K562 (cell line): ENCODE data around the gene JUN. TPM values are rescaled to one million over a fixed set of nuclear protein-coding genes. Genes with fewer than 3 reads are reported as not detected.

Source experiments
- ATAC-seq: fragments of 200-7000 bp; cut with Tn5 transposase; 3 replicates; pipeline ENCODE4 v1.9.1; 2020; ENCODE audit warnings: moderate library complexity
- BruUV-seq: library from RNA; stranded (reverse); fragments of 400-500 nt; replicated peaks from 2 replicates; lab custom pipeline; 2021; lab: Mats Ljungman, UMichigan
- CTCF ChIA-PET: fragments of 300-600 bp; formaldehyde crosslinking; extraction: SDS; loops from one replicate; lab custom pipeline; 2021; ENCODE audit warnings: low intra/inter-chr PET ratio; lab: Yijun Ruan, JAX
- POLR2A ChIA-PET: fragments of 300-600, 350-650 bp; sonication (Branson Sonifier 250); formaldehyde crosslinking; extraction: SDS; loops from one replicate; lab custom pipeline; 2021; ENCODE audit warnings: antibody characterized with exemption, inconsistent platforms; lab: Yijun Ruan, JAX
- DNase-seq, 4 experiments: peaks; one replicate each; pipeline versions ENCODE4 v3.0.0 to v3.0.0-alpha.2; 2011 to 2018; ENCODE audit warnings: low spot score in 3 of 4, mixed read lengths in 3 of 4; ENCODE audit errors: extremely low read depth in 1 of 4
- FAIRE-seq: peaks from 2 replicates; lab custom pipeline; 2011; peaks lifted over from hg19 to GRCh38; lab: Jason Lieb, UNC
- H2AFZ ChIP-seq: 2 replicates; pipeline ENCODE4 v1.6.0; 2011; ENCODE audit warnings: low read depth, low read length, control low read depth, inconsistent platforms
- H3K27ac ChIP-seq: fragments of 200-600 bp; 3 replicates; pipeline ENCODE4 v1.8.0; 2011; ENCODE audit warnings: low read depth, mild to moderate bottlenecking, control low read depth, inconsistent platforms, low read length, moderate library complexity, mixed read lengths; ENCODE audit errors: extremely low read depth
- H3K27me3 ChIP-seq, 2 experiments: fragments of 300-600 bp in 1 of 2; 2 replicates in 1 of 2; 3 replicates in 1 of 2; pipeline versions ENCODE4 v1.6.0 to v1.8.0; 2011; ENCODE audit warnings: inconsistent platforms in 2 of 2, low read length in 2 of 2, mild to moderate bottlenecking in 1 of 2, mixed read lengths in 1 of 2, moderate library complexity in 1 of 2; ENCODE audit not compliant: control insufficient read depth in 2 of 2, insufficient read depth in 2 of 2
- H3K36me3 ChIP-seq: fragments of 300-600 bp; 3 replicates; pipeline ENCODE4 v1.8.0; 2011; ENCODE audit warnings: mild to moderate bottlenecking, low read length, inconsistent platforms; ENCODE audit not compliant: control insufficient read depth, insufficient read depth
- H3K4me1 ChIP-seq, 2 experiments: fragments of 200-600 bp in 1 of 2; replicated peaks in 1 of 2; 2 replicates in 1 of 2; 3 replicates in 1 of 2; pipeline versions ENCODE4 v1.5.1 to v1.8.0; 2011; ENCODE audit warnings: inconsistent platforms in 2 of 2, low read length in 2 of 2, mild to moderate bottlenecking in 1 of 2, mixed read lengths in 1 of 2, moderate library complexity in 1 of 2; ENCODE audit not compliant: control insufficient read depth in 2 of 2, insufficient read depth in 2 of 2
- H3K4me2 ChIP-seq: 2 replicates; pipeline ENCODE4 v1.6.1; 2011; ENCODE audit warnings: low read length, control low read depth, inconsistent platforms, mixed read lengths; ENCODE audit not compliant: insufficient read depth
- H3K4me3 ChIP-seq: fragments of 200-600 bp; sonication (generic), shearing (Covaris generic); 2 replicates; pipeline ENCODE4 v1.5.1; 2016; ENCODE audit warnings: control low read depth, inconsistent platforms
- H3K79me2 ChIP-seq: fragments of 200-600 bp; 3 replicates; pipeline ENCODE4 v1.8.0; 2011; ENCODE audit warnings: low read length, inconsistent platforms; ENCODE audit not compliant: control insufficient read depth, insufficient read depth
- H3K9ac ChIP-seq, 2 experiments: 2 replicates each; pipeline versions ENCODE4 v1.6.0 to v1.6.1; 2011; ENCODE audit warnings: low read depth in 2 of 2, low read length in 2 of 2, control low read depth in 1 of 2, inconsistent platforms in 1 of 2, mild to moderate bottlenecking in 1 of 2, mixed read lengths in 1 of 2; ENCODE audit not compliant: insufficient read depth in 1 of 2
- H3K9me1 ChIP-seq: one replicate; pipeline ENCODE4 v1.6.0; 2011; ENCODE audit warnings: inconsistent platforms, mild to moderate bottlenecking, low read length, moderate library complexity; ENCODE audit not compliant: control insufficient read depth, insufficient read depth
- H3K9me3 ChIP-seq: replicated peaks from 2 replicates; pipeline ENCODE4 v1.5.1; 2011; ENCODE audit warnings: low read depth, low read length, inconsistent platforms; ENCODE audit not compliant: control insufficient read depth, insufficient read depth
- H4K20me1 ChIP-seq: replicated peaks from 2 replicates; pipeline ENCODE4 v1.6.1; 2011; ENCODE audit warnings: low read length, inconsistent platforms, mixed read lengths; ENCODE audit not compliant: control insufficient read depth, insufficient read depth
- CC2D1A ChIP-seq: fragments of 450-650 bp; IDR thresholded peaks from 2 replicates; pipeline ENCODE4 v1.6.1; 2017; ENCODE audit warnings: mild to moderate bottlenecking
- CHCHD3 ChIP-seq: fragments of 250-450 bp; sonication (Bioruptor Pico); IDR thresholded peaks from 2 replicates; pipeline ENCODE4 v2.1.2; 2022; ENCODE audit warnings: mild to moderate bottlenecking
- FOXJ2 ChIP-seq: fragments of 200-800 bp; sonication (Bioruptor generic); IDR thresholded peaks from 2 replicates; pipeline ENCODE4 v1.6.1; 2016; ENCODE audit warnings: missing genetic modification characterization, missing compliant biosample characterization
- HDGF ChIP-seq: fragments of 450-650 bp; IDR thresholded peaks from 2 replicates; pipeline ENCODE4 v1.6.1; 2016
- MAFK ChIP-seq: IDR thresholded peaks from 2 replicates; pipeline ENCODE4 v1.6.1; 2011; ENCODE audit warnings: low read length, improper control_type of control experiment
- NR4A1 ChIP-seq, 2 experiments: fragments of 250-450 bp in 1 of 2; fragments of 450-650 bp in 1 of 2; sonication (Bioruptor Pico) in 1 of 2; IDR thresholded peaks; 2 replicates each; pipeline versions ENCODE4 v1.4.0 to v1.6.1; 2016 to 2020; ENCODE audit warnings: mild to moderate bottlenecking in 2 of 2, missing compliant biosample characterization in 1 of 2, missing genetic modification characterization in 1 of 2, moderate library complexity in 1 of 2
- PATZ1 ChIP-seq: fragments of 250-450 bp; sonication (Bioruptor Pico); IDR thresholded peaks from 2 replicates; pipeline ENCODE4 v1.5.0; 2020; ENCODE audit warnings: mild to moderate bottlenecking, borderline replicate concordance
- PYGO2 ChIP-seq: fragments of 450-650 bp; IDR thresholded peaks from 2 replicates; pipeline ENCODE4 v1.6.1; 2016; ENCODE audit warnings: mild to moderate bottlenecking, missing genetic modification characterization, moderate library complexity, missing compliant biosample characterization
- TARDBP ChIP-seq: fragments of 450-650 bp; IDR thresholded peaks from 2 replicates; pipeline ENCODE4 v1.6.1; 2016
- ZNF354B ChIP-seq: fragments of 250-450 bp; sonication (Bioruptor Pico); IDR thresholded peaks from 2 replicates; pipeline ENCODE4 v1.4.0; 2020
- ZNF507 ChIP-seq: conservative IDR thresholded peaks from 2 replicates; pipeline ENCODE4 v1.6.1; 2017; ENCODE audit warnings: missing genetic modification characterization, missing compliant biosample characterization
- ZNF57 ChIP-seq: fragments of 450-650 bp; formaldehyde crosslinking; IDR thresholded peaks from 2 replicates; pipeline ENCODE4 v1.4.0; 2020; ENCODE audit warnings: mild to moderate bottlenecking, moderate library complexity
- ZNF696 ChIP-seq: fragments of 250-450 bp; sonication (Bioruptor Pico); conservative IDR thresholded peaks from 2 replicates; pipeline ENCODE4 v1.4.0; 2020; ENCODE audit warnings: mild to moderate bottlenecking, moderate library complexity
- WGBS: fragments of 100-300 bp; shearing (Covaris generic); methylation state at CpG from one replicate; pipeline ENCODE4 v1.1.6; 2016; ENCODE audit warnings: low coverage, mixed read lengths; ENCODE audit not compliant: insufficient coverage; ENCODE audit errors: missing lambda C conversion rate; 5-methylcytosine and 5-hydroxymethylcytosine counted together
- in situ Hi-C: fragments of 300-500 bp; cut with MboI; formaldehyde crosslinking; loops from 4 replicates; pipeline ENCODE4 v1.15.0; 2018; ENCODE audit warnings: inconsistent platforms, mixed read lengths
- intact Hi-C: fragments of 100-400 bp; cut with micrococcal nuclease; formaldehyde crosslinking; loops from 2 replicates; pipeline ENCODE4 v1.14.2; 2022
- polyA plus RNA-seq, 8 experiments: library from polyadenylated mRNA; depleted of rRNA in 4 of 8; stranded (reverse) in 5 of 8; unstranded in 3 of 8; fragments of >200 nt; fragmentation: Nextera tagmentation in 2 of 8; fragmentation: Illumina TruSeq in 1 of 8; extraction: Ambion mirVana in 2 of 8; extraction: Trizol in 1 of 8; gene quantifications; 2 replicates each; pipeline versions ENCODE4 v1.2.1 to v1.2.3, GENCODE V29; 2011 to 2014; ENCODE audit warnings: inconsistent platforms in 1 of 8, missing spikeins in 1 of 8
- total RNA-seq, 7 experiments: library from RNA; depleted of rRNA in 6 of 7; stranded (reverse); fragments of >200 nt in 6 of 7; fragmentation: Illumina TruSeq in 2 of 7; extraction: Trizol in 2 of 7; gene quantifications; 2 replicates each; pipeline versions ENCODE4 v1.2.1 to v1.2.3, GENCODE V29; 2011 to 2021; ENCODE audit warnings: low replicate concordance in 1 of 7
- TF ChIP-seq, protein P1 (sequence below): sonication (generic); formaldehyde crosslinking; IDR thresholded peaks from 2 replicates; pipeline ENCODE4 v1.8.0; 2022; ENCODE audit warnings: missing genetic modification reagents, mild to moderate bottlenecking, moderate library complexity, borderline replicate concordance
- TF ChIP-seq, protein P2 (sequence below): fragments of 450-650 bp; IDR thresholded peaks from 2 replicates; pipeline ENCODE4 v1.6.1; 2016; ENCODE audit warnings: antibody characterized with exemption
- TF ChIP-seq, protein P3 (sequence below): sonication (generic); formaldehyde crosslinking; IDR thresholded peaks from 2 replicates; pipeline ENCODE4 v1.8.1; 2023; ENCODE audit warnings: mild to moderate bottlenecking, missing genetic modification reagents, moderate library complexity

JUN gene
- total and polyA plus RNA-seq, 9 of the 15 experiments (the other 6 are each of a cell fraction or from before 2014, with no cell fraction given) = 0.32 to 23.4 (median 4.0) TPM

DNA sequence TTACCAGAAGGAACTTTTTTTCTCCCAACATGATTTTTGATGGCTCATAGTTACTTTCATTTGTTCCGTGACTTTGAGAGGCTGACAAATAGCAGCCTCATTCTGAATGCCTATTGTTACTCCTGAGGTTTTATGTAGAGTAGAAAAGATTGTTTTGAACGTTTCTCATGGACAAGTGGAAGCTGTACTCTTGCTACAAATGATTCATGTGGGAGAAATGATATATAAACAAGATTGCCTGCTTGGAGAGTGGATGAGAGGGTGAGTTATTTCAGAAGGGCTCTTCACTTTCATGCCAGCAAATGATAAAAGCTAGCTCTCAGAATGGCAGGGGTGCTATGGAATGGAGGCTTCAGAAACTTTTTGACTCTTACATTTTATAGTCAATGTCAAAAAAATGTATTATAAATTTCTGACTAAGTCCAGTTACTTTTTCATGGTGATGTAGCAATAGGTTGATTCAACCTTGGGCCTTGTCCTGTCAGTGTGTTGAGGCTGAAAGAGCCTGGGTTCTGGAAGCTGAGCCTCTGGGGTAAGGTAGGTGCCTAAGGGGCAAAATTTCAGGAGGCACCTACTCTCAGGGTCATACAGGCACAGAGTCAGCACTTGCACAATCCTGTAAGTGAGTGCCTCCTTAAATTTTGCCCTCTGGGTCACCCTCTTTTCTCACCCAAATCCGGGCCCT, 19.4 kb downstream of the JUN start:
- H3K4me3 ChIP-seq = no peak overlapping the region
- H3K9me3 ChIP-seq = no peaks in the 10 kb centered on the region
- intact Hi-C loops = loop anchor here (10.0 kb wide), 1 partner anchor 250 kb away; no protein-coding TSS in a partner anchor
- in situ Hi-C loops = no loop called here
- H3K9me1 ChIP-seq = no peaks in the 10 kb centered on the region
- H3K27me3 ChIP-seq = peaks cover 7 to 11% of the 10 kb centered on the region in 2 experiments; a peak in 3 of 5 replicates
- H2AFZ ChIP-seq = no peak overlapping the region
- FAIRE-seq (no peak), DNase-seq (no peak), ATAC-seq (no peak)
- no peak overlapping the region for H3K9ac ChIP-seq
- POLR2A ChIA-PET = no interaction called here
- no peak overlapping the region for H3K4me2 ChIP-seq
- WGBS = 4% methylated on average over 3 of the region's 3 CpGs
- no peak overlapping the region for H3K27ac ChIP-seq
- no peaks in the 10 kb centered on the region for H3K36me3 ChIP-seq
- no peaks in the 10 kb centered on the region for H3K79me2 ChIP-seq
- no peaks in the 10 kb centered on the region for H4K20me1 ChIP-seq
- CTCF ChIA-PET = no interaction called here
- H3K4me1 ChIP-seq = no peaks in the 10 kb centered on the region; a peak in 1 of 5 replicates
- BruUV-seq = no TSS peak
- TF ChIP-seq, protein P1, sequence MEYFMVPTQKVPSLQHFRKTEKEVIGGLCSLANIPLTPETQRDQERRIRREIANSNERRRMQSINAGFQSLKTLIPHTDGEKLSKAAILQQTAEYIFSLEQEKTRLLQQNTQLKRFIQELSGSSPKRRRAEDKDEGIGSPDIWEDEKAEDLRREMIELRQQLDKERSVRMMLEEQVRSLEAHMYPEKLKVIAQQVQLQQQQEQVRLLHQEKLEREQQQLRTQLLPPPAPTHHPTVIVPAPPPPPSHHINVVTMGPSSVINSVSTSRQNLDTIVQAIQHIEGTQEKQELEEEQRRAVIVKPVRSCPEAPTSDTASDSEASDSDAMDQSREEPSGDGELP (CRISPR knock-in tag) = no peak
- TF ChIP-seq FOXJ2 (no peak), TARDBP (no peak), ZNF354B (CRISPR knock-in tag) (no peak), PYGO2 (no peak), PATZ1 (CRISPR knock-in tag) (no peak), ZNF507 (tag) (no peak), ZNF696 (CRISPR knock-in tag) (no peak), MAFK (no peak), CC2D1A (no peak), NR4A1 (CRISPR knock-in tag; IDR thresholded peaks at IDR 0.05) (no peak), NR4A1 (tag; IDR thresholded peaks at IDR 0.05) (no peak), ZNF57 (no peak), HDGF (no peak), CHCHD3 (CRISPR knock-in tag) (no peak)
- TF ChIP-seq, protein P2, sequence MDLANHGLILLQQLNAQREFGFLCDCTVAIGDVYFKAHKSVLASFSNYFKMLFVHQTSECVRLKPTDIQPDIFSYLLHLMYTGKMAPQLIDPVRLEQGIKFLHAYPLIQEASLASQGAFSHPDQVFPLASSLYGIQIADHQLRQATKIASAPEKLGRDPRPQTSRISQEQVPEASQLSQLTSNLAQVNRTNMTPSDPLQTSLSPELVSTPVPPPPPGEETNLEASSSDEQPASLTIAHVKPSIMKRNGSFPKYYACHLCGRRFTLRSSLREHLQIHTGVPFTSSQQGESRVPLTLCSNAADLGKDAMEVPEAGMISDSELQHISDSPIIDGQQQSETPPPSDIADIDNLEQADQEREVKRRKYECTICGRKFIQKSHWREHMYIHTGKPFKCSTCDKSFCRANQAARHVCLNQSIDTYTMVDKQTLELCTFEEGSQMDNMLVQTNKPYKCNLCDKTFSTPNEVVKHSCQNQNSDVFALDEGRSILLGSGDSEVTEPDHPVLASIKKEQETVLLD = no peak
- TF ChIP-seq, protein P3, sequence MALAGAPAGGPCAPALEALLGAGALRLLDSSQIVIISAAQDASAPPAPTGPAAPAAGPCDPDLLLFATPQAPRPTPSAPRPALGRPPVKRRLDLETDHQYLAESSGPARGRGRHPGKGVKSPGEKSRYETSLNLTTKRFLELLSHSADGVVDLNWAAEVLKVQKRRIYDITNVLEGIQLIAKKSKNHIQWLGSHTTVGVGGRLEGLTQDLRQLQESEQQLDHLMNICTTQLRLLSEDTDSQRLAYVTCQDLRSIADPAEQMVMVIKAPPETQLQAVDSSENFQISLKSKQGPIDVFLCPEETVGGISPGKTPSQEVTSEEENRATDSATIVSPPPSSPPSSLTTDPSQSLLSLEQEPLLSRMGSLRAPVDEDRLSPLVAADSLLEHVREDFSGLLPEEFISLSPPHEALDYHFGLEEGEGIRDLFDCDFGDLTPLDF (CRISPR knock-in tag) = no peak
